Measurements from ENCODE around the gene PLA2G2D.
"Not testable (repeated sequence)": the region's sequence is repeated elsewhere in the genome, so short reads cannot be mapped to it uniquely, and the experiment has no call there.

PLA2G2D gene

DNA sequence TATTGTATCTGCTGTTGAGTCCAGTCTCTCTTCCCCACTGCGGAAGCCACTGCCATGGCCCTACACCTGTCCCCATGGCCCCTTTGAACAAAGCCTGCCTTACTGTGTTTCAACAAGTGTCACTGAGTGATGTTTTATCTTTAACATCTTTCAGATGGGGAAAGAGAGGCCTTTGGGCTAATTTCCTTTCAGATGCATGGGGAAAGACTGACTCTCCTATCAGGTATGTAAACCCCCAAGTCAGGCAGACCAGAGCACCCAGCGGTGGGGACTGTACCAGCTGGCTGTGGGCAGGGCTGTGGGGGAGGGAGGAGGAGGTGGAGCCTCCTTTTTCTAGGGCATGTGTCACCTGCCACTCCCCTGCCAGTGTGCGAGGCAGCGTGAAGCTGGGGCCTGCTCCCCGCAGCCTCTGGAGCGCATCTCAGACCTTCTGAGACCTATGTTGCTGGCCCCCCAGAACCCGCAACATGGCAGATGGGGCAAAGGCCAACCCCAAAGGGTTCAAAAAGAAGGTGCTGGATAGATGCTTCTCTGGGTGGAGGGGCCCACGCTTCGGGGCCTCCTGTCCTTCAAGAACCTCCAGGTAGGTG is 19.7 kb upstream of the PLA2G2D start, which contains the start of gene PLA2G2F:
TSS of gene PLA2G2F (plus strand) at position 363 of the 590 bp plus-strand sequence. CDS start at position 468, 105 bp downstream.
- no peak within 1 kb of the TSS for H3K4me3 ChIP-seq (ENCODE audit: control insufficient read depth, low read depth, low read length)
- TF ChIP-seq, protein P1, sequence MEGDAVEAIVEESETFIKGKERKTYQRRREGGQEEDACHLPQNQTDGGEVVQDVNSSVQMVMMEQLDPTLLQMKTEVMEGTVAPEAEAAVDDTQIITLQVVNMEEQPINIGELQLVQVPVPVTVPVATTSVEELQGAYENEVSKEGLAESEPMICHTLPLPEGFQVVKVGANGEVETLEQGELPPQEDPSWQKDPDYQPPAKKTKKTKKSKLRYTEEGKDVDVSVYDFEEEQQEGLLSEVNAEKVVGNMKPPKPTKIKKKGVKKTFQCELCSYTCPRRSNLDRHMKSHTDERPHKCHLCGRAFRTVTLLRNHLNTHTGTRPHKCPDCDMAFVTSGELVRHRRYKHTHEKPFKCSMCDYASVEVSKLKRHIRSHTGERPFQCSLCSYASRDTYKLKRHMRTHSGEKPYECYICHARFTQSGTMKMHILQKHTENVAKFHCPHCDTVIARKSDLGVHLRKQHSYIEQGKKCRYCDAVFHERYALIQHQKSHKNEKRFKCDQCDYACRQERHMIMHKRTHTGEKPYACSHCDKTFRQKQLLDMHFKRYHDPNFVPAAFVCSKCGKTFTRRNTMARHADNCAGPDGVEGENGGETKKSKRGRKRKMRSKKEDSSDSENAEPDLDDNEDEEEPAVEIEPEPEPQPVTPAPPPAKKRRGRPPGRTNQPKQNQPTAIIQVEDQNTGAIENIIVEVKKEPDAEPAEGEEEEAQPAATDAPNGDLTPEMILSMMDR (conservative IDR thresholded peaks at IDR 0.05; ENCODE audit: control insufficient read depth, insufficient read depth, low read depth, low read length): no peak
- DNase-seq (ENCODE audit: low read depth): no peak

DNA sequence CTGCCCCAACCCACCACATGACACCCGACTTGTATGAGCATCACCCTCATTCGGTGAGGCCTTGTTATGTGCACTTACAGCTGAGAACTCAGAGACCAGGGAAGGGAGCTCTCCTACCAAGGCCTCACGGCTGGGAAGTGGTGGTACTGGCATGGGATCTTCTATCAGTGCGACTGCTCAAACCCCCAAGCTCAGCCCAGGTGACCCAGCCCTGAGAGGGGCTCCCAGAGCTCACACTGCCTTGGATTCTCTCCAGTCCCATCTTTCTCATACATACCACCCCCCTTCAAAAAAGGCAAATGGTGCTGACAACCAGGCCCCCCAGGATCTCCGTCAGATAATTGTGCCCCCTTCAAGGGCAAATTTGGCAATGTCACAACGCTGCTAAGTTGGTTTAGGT is 19.0 kb upstream of the PLA2G2D start:
- H3K4me3 ChIP-seq (ENCODE audit: control insufficient read depth, low read depth, low read length): no peak overlapping the region
- no peak for DNase-seq (ENCODE audit: low read depth)
- TF ChIP-seq, protein P1 (conservative IDR thresholded peaks at IDR 0.05; ENCODE audit: control insufficient read depth, insufficient read depth, low read depth, low read length): no peak

DNA sequence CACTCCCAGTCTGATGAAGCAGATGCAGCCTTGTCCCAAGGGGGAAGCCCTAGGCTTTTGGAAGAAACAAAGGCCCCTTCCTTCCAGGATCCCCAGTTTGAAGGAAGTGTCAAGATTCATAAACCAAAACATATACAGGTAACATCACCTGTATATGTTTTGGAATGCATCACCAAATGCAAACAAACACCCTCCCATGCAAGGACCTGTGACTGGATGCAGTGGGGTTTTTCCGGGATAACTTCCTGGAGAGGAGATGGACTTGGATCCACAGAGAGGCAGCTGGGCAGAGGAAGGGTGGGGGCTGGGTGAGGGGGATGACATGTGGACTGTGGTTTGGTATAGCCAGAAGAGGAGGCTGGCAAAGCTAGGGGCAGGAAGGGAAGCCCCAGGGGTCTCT is 18.3 kb upstream of the PLA2G2D start:
- DNase-seq (ENCODE audit: low read depth): no peak
- TF ChIP-seq, protein P1 (conservative IDR thresholded peaks at IDR 0.05; ENCODE audit: control insufficient read depth, insufficient read depth, low read depth, low read length): no peak
- no peak overlapping the region for H3K4me3 ChIP-seq (ENCODE audit: control insufficient read depth, low read depth, low read length)

DNA sequence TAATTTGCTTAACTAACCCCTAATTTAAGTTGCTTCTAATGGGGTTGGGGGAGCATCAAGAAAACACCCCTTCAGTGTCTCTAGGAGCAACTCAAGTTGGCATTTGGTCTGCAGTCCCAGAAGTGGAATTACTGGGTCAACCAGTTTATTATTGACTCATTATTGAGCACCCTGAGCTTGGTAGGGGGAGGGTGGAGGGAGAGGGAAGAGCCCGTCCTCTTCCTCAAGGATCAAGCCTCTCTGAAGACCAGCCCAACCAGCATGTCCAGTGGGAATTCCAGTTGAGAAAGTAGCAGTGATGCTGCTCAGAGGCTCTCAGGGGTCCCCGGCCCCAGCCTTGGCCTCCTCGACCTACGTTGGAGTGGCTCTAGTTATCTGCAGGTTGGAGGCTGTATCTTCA is 17.7 kb upstream of the PLA2G2D start:
- TF ChIP-seq, protein P1 (conservative IDR thresholded peaks at IDR 0.05; ENCODE audit: control insufficient read depth, insufficient read depth, low read depth, low read length): no peak
- no peak for DNase-seq (ENCODE audit: low read depth)
- no peak overlapping the region for H3K4me3 ChIP-seq (ENCODE audit: control insufficient read depth, low read depth, low read length)

DNA sequence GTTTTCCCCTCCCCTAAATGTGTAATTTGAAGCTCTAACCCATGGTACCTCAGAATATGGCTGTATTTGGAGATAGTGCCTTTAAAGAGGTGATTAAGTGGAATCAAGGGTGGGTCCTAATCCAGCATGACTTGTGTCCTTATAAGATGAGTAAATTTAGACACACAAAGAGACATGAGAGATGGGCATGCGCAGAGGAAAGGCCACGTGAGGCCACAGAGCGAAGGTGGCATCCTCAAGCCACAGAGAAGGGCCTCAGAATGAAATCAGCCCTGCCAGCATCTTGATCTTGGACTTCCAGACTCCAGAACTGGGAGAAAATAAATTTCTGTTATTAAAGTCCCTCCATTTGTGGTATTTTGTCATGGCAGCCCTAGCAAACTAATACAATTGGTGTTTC is 16.9 kb upstream of the PLA2G2D start:
- TF ChIP-seq, protein P1 (conservative IDR thresholded peaks at IDR 0.05; ENCODE audit: control insufficient read depth, insufficient read depth, low read depth, low read length): no peak
- DNase-seq (ENCODE audit: low read depth): no peak
- H3K4me3 ChIP-seq (ENCODE audit: control insufficient read depth, low read depth, low read length): no peak overlapping the region

DNA sequence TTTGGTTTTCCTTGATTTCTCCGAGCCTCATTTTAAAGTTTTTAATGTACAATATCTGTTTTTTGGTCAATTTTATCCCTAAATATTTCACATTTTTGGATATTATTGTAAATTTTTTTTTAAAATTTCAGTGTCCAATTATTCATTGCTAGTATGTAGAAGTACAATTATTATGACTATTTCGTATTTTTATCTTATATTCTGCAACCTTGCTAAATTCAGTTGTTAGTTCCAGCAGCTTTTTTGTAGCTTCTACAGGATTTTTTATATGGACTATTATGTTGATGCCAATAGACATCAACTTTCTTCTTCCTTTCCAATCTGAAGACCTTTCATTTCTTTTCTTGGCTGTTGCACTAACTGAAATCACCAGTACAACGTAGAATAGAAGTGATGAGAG is 15.7 kb upstream of the PLA2G2D start:
- TF ChIP-seq, protein P1 (conservative IDR thresholded peaks at IDR 0.05; ENCODE audit: control insufficient read depth, insufficient read depth, low read depth, low read length): no peak
- DNase-seq (ENCODE audit: low read depth): no peak

DNA sequence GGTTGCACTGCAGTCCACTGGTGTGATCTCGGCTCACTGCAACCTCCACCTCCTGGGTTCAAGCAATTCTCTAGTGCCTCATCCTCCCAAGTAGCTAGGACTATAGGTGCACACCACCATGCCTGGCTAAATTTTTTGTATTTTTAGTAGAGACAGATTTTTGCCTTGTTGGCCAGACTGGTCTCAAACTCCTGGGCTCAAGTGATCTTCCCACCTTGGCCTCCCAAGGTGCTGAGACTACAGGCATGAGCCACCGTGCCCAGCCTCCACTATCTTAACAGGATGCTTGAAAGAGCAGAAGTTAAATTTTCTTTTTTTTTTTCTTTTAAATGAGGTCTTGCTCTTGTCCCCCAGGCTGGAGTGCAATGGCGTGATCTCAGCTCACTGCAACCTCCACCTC is 11.2 kb upstream of the PLA2G2D start:
- not testable (repeated sequence) for DNase-seq (ENCODE audit: low read depth); H3K4me3 ChIP-seq (ENCODE audit: control insufficient read depth, low read depth, low read length)

More for the DNA sequence above, 15.7 kb upstream of the PLA2G2D start:
- no peak overlapping the region for H3K4me3 ChIP-seq (ENCODE audit: control insufficient read depth, low read depth, low read length)
